Fibroblast of pulmonary artery (primary cell): ENCODE measurements around the gene GPR137B.
A peak's percentile ranks its signal among the peaks of the same experiment; 100 is the strongest.
"Not testable (repeated sequence)": the region's sequence is repeated elsewhere in the genome, so short reads cannot be mapped to it uniquely, and the experiment has no call there.

Source experiments
- DNase-seq: peaks from one replicate; pipeline ENCODE4 v3.0.0-alpha.2; 2010; ENCODE audit warnings: low read depth
- H3K4me3 ChIP-seq: replicated peaks from 2 replicates; pipeline ENCODE4 v1.5.1; 2011; ENCODE audit warnings: low read depth, mild to moderate bottlenecking, control low read depth, low read length, moderate library complexity
- TF ChIP-seq, protein P1 (sequence below): IDR thresholded peaks from 2 replicates; pipeline ENCODE4 v1.5.1; 2011; ENCODE audit warnings: mild to moderate bottlenecking, control low read depth, low read length, inconsistent platforms; ENCODE audit errors: missing control alignments

GPR137B gene

GRCh38 chr1:236181059-236181458 is 38.7 kb downstream of the GPR137B start:
- TF ChIP-seq, protein P1, sequence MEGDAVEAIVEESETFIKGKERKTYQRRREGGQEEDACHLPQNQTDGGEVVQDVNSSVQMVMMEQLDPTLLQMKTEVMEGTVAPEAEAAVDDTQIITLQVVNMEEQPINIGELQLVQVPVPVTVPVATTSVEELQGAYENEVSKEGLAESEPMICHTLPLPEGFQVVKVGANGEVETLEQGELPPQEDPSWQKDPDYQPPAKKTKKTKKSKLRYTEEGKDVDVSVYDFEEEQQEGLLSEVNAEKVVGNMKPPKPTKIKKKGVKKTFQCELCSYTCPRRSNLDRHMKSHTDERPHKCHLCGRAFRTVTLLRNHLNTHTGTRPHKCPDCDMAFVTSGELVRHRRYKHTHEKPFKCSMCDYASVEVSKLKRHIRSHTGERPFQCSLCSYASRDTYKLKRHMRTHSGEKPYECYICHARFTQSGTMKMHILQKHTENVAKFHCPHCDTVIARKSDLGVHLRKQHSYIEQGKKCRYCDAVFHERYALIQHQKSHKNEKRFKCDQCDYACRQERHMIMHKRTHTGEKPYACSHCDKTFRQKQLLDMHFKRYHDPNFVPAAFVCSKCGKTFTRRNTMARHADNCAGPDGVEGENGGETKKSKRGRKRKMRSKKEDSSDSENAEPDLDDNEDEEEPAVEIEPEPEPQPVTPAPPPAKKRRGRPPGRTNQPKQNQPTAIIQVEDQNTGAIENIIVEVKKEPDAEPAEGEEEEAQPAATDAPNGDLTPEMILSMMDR = no peak
- H3K4me3 ChIP-seq = no peak overlapping the region
- DNase-seq = peak; percentile 21

DNA sequence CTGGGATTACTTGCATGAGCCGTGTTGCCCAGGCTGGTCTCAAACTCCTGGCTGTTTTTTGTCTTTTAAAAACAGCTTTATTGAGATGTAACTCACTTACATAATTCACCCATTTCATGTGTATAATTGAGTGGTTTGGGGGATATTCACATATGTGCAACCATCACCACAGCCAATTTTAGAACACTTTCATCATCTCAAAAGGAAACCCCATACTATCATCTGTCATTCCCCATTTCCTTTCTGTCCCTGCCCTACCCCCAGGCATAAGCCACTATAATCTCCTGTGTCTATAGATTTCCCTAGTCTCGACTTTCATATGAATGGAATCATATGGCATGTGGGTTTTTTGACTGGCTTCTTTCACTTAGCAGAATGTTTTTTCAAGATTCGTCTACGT is 43.3 kb downstream of the GPR137B start:
- no peak for DNase-seq
- H3K4me3 ChIP-seq = no peak overlapping the region
- TF ChIP-seq, protein P1 = no peak

GRCh38 chr1:236186471-236186870 is 44.1 kb downstream of the GPR137B start:
- H3K4me3 ChIP-seq, DNase-seq: not testable (repeated sequence)

GRCh38 chr1:236188084-236188483 is 45.7 kb downstream of the GPR137B start:
- DNase-seq = not testable (repeated sequence)

GRCh38 chr1:236193184-236193583 is 50.8 kb downstream of the GPR137B start:
- H3K4me3 ChIP-seq = no peak overlapping the region
- TF ChIP-seq, protein P1 = no peak
- no peak for DNase-seq

More at GRCh38 chr1:236188084-236188483, 45.7 kb downstream of the GPR137B start:
- H3K4me3 ChIP-seq = not testable (repeated sequence)

- TF ChIP-seq, protein P1 = no peak
- DNase-seq = no peak
- H3K4me3 ChIP-seq = no peak overlapping the region
These were observed 58.6 kb downstream of the GPR137B start for GRCh38 chr1:236200925-236201324.

DNA sequence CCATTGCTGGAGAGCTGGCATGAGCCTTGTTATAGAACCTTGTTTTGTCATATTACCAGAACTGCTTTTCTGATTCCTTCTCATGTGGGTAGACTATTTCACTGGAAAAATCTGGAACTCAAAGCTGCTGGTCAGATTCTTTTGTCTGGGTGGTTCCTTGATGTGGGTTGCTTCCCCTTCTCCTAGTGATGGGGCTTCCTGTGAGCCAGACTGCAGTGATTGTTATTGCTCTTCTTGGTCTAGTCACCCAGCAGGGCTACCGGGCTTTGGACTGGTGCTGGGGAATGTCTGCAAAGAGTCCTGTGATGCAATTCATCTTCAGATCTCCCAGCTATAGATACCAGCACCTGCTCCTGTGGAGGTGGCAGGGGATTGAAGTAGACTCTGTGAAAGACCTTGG is 59.4 kb downstream of the GPR137B start:
- TF ChIP-seq, protein P1 = no peak
- DNase-seq = no peak
- H3K4me3 ChIP-seq = no peak overlapping the region

DNA sequence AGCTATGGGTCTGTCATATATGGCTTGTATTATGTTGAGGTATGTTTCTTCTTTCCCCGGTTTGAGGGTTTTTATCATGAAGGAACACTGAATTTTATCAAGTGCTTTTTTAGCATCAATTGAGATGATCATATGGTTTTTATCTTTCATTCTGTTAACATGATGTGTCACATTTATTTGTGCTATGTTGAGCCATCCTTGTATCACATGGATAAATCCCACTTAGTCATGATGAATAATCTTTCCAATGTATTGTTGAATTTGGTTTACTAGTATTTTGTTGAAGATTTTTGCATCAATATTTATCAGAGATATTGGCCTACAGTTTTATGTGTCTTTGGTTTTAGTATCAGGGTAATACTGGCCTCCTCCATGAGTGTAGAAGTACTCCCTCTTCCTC is 61.7 kb downstream of the GPR137B start:
- TF ChIP-seq, protein P1 = no peak
- peak; percentile 2 for DNase-seq
- H3K4me3 ChIP-seq = no peak overlapping the region
